Measurements from ENCODE around the gene FOXK1.

FOXK1 gene

GRCh38 chr7:4774007-4774406, 91.9 kb downstream of the FOXK1 start:
- no peak overlapping the region for H3K4me3 ChIP-seq (ENCODE audit: low read depth, low read length)

GRCh38 chr7:4774658-4775249, 92.7 kb downstream of the FOXK1 start:
- DNase-seq (ENCODE audit: low read depth): peak; percentile 40
- peak overlapping the region; percentile 96 for H3K4me3 ChIP-seq (ENCODE audit: low read depth, low read length)

More at GRCh38 chr7:4774007-4774406, 91.9 kb downstream of the FOXK1 start:
- DNase-seq (ENCODE audit: low read depth): no peak

- peak; percentile 88 for DNase-seq (ENCODE audit: low read depth)
- H3K4me3 ChIP-seq (ENCODE audit: low read depth, low read length): peak within 1 kb of the TSS; percentile 96
Observed at GRCh38 chr7:4775250-4775847, 93.3 kb downstream of the FOXK1 start, which contains the start of gene AP5Z1. TSS of gene AP5Z1 (plus strand) at chr7:4775623. CDS start at chr7:4775716, 93 bp downstream.

GRCh38 chr7:4775848-4776623, 93.9 kb downstream of the FOXK1 start:
- no peak for DNase-seq (ENCODE audit: low read depth)
- peak overlapping the region; percentile 96 for H3K4me3 ChIP-seq (ENCODE audit: low read depth, low read length)

- DNase-seq (ENCODE audit: low read depth): no peak
- no peak overlapping the region for H3K4me3 ChIP-seq (ENCODE audit: low read depth, low read length)
Observed at GRCh38 chr7:4779118-4779517, 97.0 kb downstream of the FOXK1 start.

GRCh38 chr7:4781366-4782069, 99.4 kb downstream of the FOXK1 start:
- DNase-seq (ENCODE audit: low read depth): no peak
- H3K4me3 ChIP-seq (ENCODE audit: low read depth, low read length): no peak overlapping the region

GRCh38 chr7:4782333-4783291, 100.5 kb downstream of the FOXK1 start:
- no peak for DNase-seq (ENCODE audit: low read depth)
- no peak overlapping the region for H3K4me3 ChIP-seq (ENCODE audit: low read depth, low read length)

- DNase-seq (ENCODE audit: low read depth): no peak
- no peak overlapping the region for H3K4me3 ChIP-seq (ENCODE audit: low read depth, low read length)
Observed at GRCh38 chr7:4783292-4783652, 101.2 kb downstream of the FOXK1 start.

- no peak overlapping the region for H3K4me3 ChIP-seq (ENCODE audit: low read depth, low read length)
Observed at GRCh38 chr7:4783762-4784351, 101.8 kb downstream of the FOXK1 start.

GRCh38 chr7:4784799-4785198, 102.7 kb downstream of the FOXK1 start:
- H3K4me3 ChIP-seq (ENCODE audit: low read depth, low read length): no peak overlapping the region
- no peak for DNase-seq (ENCODE audit: low read depth)

More at GRCh38 chr7:4783762-4784351, 101.8 kb downstream of the FOXK1 start:
- DNase-seq (ENCODE audit: low read depth): no peak

GRCh38 chr7:4785371-4785770, 103.3 kb downstream of the FOXK1 start:
- H3K4me3 ChIP-seq (ENCODE audit: low read depth, low read length): no peak overlapping the region

GRCh38 chr7:4786015-4786414, 103.9 kb downstream of the FOXK1 start:
- DNase-seq (ENCODE audit: low read depth): no peak
- H3K4me3 ChIP-seq (ENCODE audit: low read depth, low read length): no peak overlapping the region

More at GRCh38 chr7:4785371-4785770, 103.3 kb downstream of the FOXK1 start:
- no peak for DNase-seq (ENCODE audit: low read depth)

GRCh38 chr7:4787541-4787940, 105.4 kb downstream of the FOXK1 start:
- DNase-seq (ENCODE audit: low read depth): no peak
- no peak overlapping the region for H3K4me3 ChIP-seq (ENCODE audit: low read depth, low read length)

- no peak for DNase-seq (ENCODE audit: low read depth)
- H3K4me3 ChIP-seq (ENCODE audit: low read depth, low read length): no peak overlapping the region
Observed at GRCh38 chr7:4787947-4788626, 106.0 kb downstream of the FOXK1 start.

- no peak overlapping the region for H3K4me3 ChIP-seq (ENCODE audit: low read depth, low read length)
- no peak for DNase-seq (ENCODE audit: low read depth)
Observed at GRCh38 chr7:4788627-4789189, 106.6 kb downstream of the FOXK1 start.

GRCh38 chr7:4789194-4790077, 107.3 kb downstream of the FOXK1 start:
- no peak overlapping the region for H3K4me3 ChIP-seq (ENCODE audit: low read depth, low read length)
- no peak for DNase-seq (ENCODE audit: low read depth)

GRCh38 chr7:4790078-4790465, 108.0 kb downstream of the FOXK1 start:
- DNase-seq (ENCODE audit: low read depth): no peak
- no peak overlapping the region for H3K4me3 ChIP-seq (ENCODE audit: low read depth, low read length)

Data from skeletal muscle cell (primary cell).